GM23338 (cell line): ENCODE results near the gene RGS6. TPM values are rescaled to one million over a fixed set of nuclear protein-coding genes. Genes with fewer than 3 reads are reported as not detected.

Source experiments
- ATAC-seq: fragments of 200-7000 bp; cut with Tn5 transposase; 3 replicates; pipeline ENCODE4 v1.9.1; 2020
- DNase-seq: peaks from one replicate; pipeline ENCODE4 v3.0.0-alpha.2; 2015; ENCODE audit warnings: low spot score
- H2AFZ ChIP-seq: fragments of 200-600 bp; sonication (generic); 2 replicates; pipeline ENCODE4 v1.8.0; 2016; ENCODE audit warnings: antibody characterized with exemption, mild to moderate bottlenecking, moderate library complexity
- H3F3A ChIP-seq: fragments of 200-600 bp; sonication (generic); replicated peaks from 2 replicates; pipeline ENCODE4 v1.8.0; 2017; ENCODE audit warnings: antibody characterized with exemption, mixed run types, low read depth
- H3K27ac ChIP-seq: fragments of 200-600 bp; sonication (generic); 2 replicates; pipeline ENCODE4 v1.6.1; 2016; ENCODE audit warnings: low read depth
- H3K27me3 ChIP-seq: fragments of 200-600 bp; sonication (generic); 2 replicates; pipeline ENCODE4 v1.8.0; 2016; ENCODE audit warnings: mild to moderate bottlenecking, mixed run types, moderate library complexity; ENCODE audit not compliant: insufficient read depth
- H3K36me3 ChIP-seq: fragments of 200-600 bp; sonication (generic); 2 replicates; pipeline ENCODE4 v1.8.0; 2016; ENCODE audit warnings: mild to moderate bottlenecking; ENCODE audit not compliant: insufficient read depth
- H3K4me1 ChIP-seq: fragments of 200-600 bp; sonication (generic); 2 replicates; pipeline ENCODE4 v1.8.0; 2016; ENCODE audit warnings: mild to moderate bottlenecking, moderate library complexity; ENCODE audit not compliant: insufficient read depth
- H3K4me2 ChIP-seq: fragments of 200-600 bp; sonication (generic); 2 replicates; pipeline ENCODE4 v1.7.1; 2017; ENCODE audit warnings: mixed run types
- H3K4me3 ChIP-seq: fragments of 200-600 bp; sonication (generic); 2 replicates; pipeline ENCODE4 v1.6.1; 2016; ENCODE audit warnings: mixed run types
- H3K79me2 ChIP-seq: fragments of 200-600 bp; sonication (generic); replicated peaks from 2 replicates; pipeline ENCODE4 v1.8.0; 2017; ENCODE audit warnings: mild to moderate bottlenecking; ENCODE audit not compliant: insufficient read depth
- H3K9me2 ChIP-seq: fragments of 200-600 bp; sonication (generic); 2 replicates; pipeline ENCODE4 v1.8.0; 2017; ENCODE audit not compliant: insufficient read depth
- H4K20me1 ChIP-seq: fragments of 200-600 bp; sonication (generic); replicated peaks from 2 replicates; pipeline ENCODE4 v1.8.0; 2017; ENCODE audit warnings: mild to moderate bottlenecking; ENCODE audit not compliant: insufficient read depth
- H3K27ac Mint-ChIP-seq: 2 replicates; pipeline ENCODE4 v1.8.0; 2020; ENCODE audit warnings: inconsistent platforms, mild to moderate bottlenecking, moderate library complexity, mixed read lengths
- H3K27me3 Mint-ChIP-seq: 3 replicates; pipeline ENCODE4 v1.8.0; 2022; ENCODE audit warnings: low read depth, mild to moderate bottlenecking, moderate library complexity, mixed read lengths, inconsistent platforms; ENCODE audit not compliant: insufficient read depth, poor library complexity
- H3K36me3 Mint-ChIP-seq: 3 replicates; pipeline ENCODE4 v1.8.0; 2021; ENCODE audit warnings: low read depth, mild to moderate bottlenecking, inconsistent platforms, moderate library complexity, mixed read lengths
- H3K4me1 Mint-ChIP-seq: 3 replicates; pipeline ENCODE4 v1.8.0; 2020; ENCODE audit warnings: mild to moderate bottlenecking, inconsistent platforms, mixed read lengths
- H3K4me3 Mint-ChIP-seq: 3 replicates; pipeline ENCODE4 v1.8.0; 2021; ENCODE audit warnings: moderate library complexity, mild to moderate bottlenecking, inconsistent platforms, mixed read lengths
- H3K9me3 Mint-ChIP-seq: 3 replicates; pipeline ENCODE4 v1.8.0; 2020; ENCODE audit warnings: moderate library complexity, mild to moderate bottlenecking, inconsistent platforms, mixed read lengths
- CREB1 ChIP-seq: fragments of 250-450 bp; sonication (Bioruptor Pico); IDR thresholded peaks from 2 replicates; pipeline ENCODE4 v1.5.0; 2020; ENCODE audit warnings: low read depth, mild to moderate bottlenecking, moderate library complexity
- ETS1 ChIP-seq: IDR thresholded peaks from 2 replicates; pipeline ENCODE4 v1.6.1; 2016; ENCODE audit warnings: antibody characterized with exemption
- EZH2phosphoT487 ChIP-seq: fragments of 200-600 bp; sonication (generic); IDR thresholded peaks from one replicate; pipeline ENCODE4 v1.8.1; 2018; ENCODE audit warnings: antibody characterized with exemption; ENCODE audit not compliant: unreplicated experiment
- NANOG ChIP-seq: IDR thresholded peaks from 2 replicates; pipeline ENCODE4 v1.6.1; 2016; ENCODE audit warnings: antibody characterized with exemption, borderline replicate concordance
- STAT1 ChIP-seq: IDR thresholded peaks from one replicate; pipeline ENCODE4 v1.6.1; 2016; ENCODE audit warnings: antibody characterized with exemption; ENCODE audit not compliant: unreplicated experiment
- ZNF114 ChIP-seq: fragments of 250-450 bp; sonication (Bioruptor Pico); IDR thresholded peaks from 2 replicates; pipeline ENCODE4 v1.5.0; 2020; ENCODE audit warnings: mild to moderate bottlenecking, moderate library complexity
- ZNF331 ChIP-seq: fragments of 250-450 bp; sonication (Bioruptor Pico); IDR thresholded peaks from 2 replicates; pipeline ENCODE4 v1.5.0; 2020; ENCODE audit warnings: low read depth, mild to moderate bottlenecking, moderate library complexity
- ZNF462 ChIP-seq: fragments of 250-450 bp; sonication (Bioruptor Pico); IDR thresholded peaks from 2 replicates; pipeline ENCODE4 v1.5.0; 2020; ENCODE audit warnings: mild to moderate bottlenecking, moderate library complexity
- polyA plus RNA-seq: library from polyadenylated mRNA; unstranded; fragments of >200 nt; fragmentation: Nextera tagmentation; extraction: Ambion mirVana; gene quantifications from 2 replicates; pipeline ENCODE4 v1.2.1, GENCODE V29; 2016
- total RNA-seq: library from RNA; depleted of rRNA; stranded (reverse); fragments of >200 nt; shearing (Covaris generic); gene quantifications from 2 replicates; pipeline ENCODE4 v1.2.3, GENCODE V29; 2014

RGS6 gene
- total and polyA plus RNA-seq, 2 experiments from 2014 or later = 0.66 to 0.83 TPM

DNA sequence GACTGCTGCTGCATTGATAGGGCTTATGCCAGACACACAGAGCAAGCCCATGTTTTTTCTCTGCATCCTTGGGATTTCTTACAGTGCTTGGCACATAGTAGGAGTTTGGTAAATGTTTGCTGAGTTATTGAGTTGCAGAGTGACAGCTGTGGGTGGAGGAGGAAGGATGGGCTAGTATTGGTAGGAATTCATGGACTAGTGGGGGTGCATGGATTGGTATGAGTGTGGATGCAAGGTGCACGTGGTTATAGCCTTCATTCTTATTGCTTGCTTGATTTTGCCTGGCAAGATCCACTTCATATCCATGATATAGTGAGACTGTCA is 11.4 kb downstream of the RGS6 start:
- DNase-seq (no peak), ATAC-seq (no peak)
- H3K4me3 ChIP-seq = no peak overlapping the region
- no peak overlapping the region for H3K4me2 ChIP-seq
- peaks cover 3% of the 10 kb centered on the region; the same call in 2 of the 3 replicates for H3K36me3 Mint-ChIP-seq
- no peaks in the 10 kb centered on the region for H3K27me3 ChIP-seq
- H3K79me2 ChIP-seq = no peaks in the 10 kb centered on the region
- no peaks in the 10 kb centered on the region for H3K36me3 ChIP-seq
- H3F3A ChIP-seq = no peaks in the 10 kb centered on the region
- H3K9me3 Mint-ChIP-seq = peaks cover 10% of the 10 kb centered on the region
- no peaks in the 10 kb centered on the region for H3K4me1 ChIP-seq
- TF ChIP-seq CREB1 (CRISPR knock-in tag) (no peak), NANOG (no peak), ZNF331 (CRISPR knock-in tag) (no peak), STAT1 (no peak), EZH2phosphoT487 (no peak), ZNF462 (CRISPR knock-in tag) (no peak), ETS1 (no peak), ZNF114 (CRISPR knock-in tag) (no peak)
- H3K4me3 Mint-ChIP-seq = no peak overlapping the region
- H3K27me3 Mint-ChIP-seq = no peaks in the 10 kb centered on the region
- H3K27ac Mint-ChIP-seq = no peak overlapping the region
- no peaks in the 10 kb centered on the region for H4K20me1 ChIP-seq
- H2AFZ ChIP-seq = no peak overlapping the region; the same call in 1 of the 2 replicates
- peaks cover 4% of the 10 kb centered on the region; the same call in 1 of the 2 replicates for H3K9me2 ChIP-seq
- H3K4me1 Mint-ChIP-seq = no peaks in the 10 kb centered on the region; the same call in 2 of the 3 replicates
- H3K27ac ChIP-seq = no peak overlapping the region
